ENCODE results near the gene ZNF646.

The ZNF646 gene

GRCh38 chr16:31080756-31081419, 6.7 kb downstream of the ZNF646 start:
- Histone ChIP-seq H3K4me2 (ENCODE audit: low read depth, low read length, poor library complexity, severe bottlenecking) (no peak overlapping the region), H3K36me3 (ENCODE audit: low read length) (no peaks in the 10 kb centered on the region)

GRCh38 chr16:31081428-31082351, 7.5 kb downstream of the ZNF646 start:
- no peak for TF ChIP-seq CTCF (IDR thresholded peaks at IDR 0.05; ENCODE audit: insufficient read depth, low read length, poor library complexity, severe bottlenecking)
- no peak for TF ChIP-seq EZH2phosphoT487 (conservative IDR thresholded peaks at IDR 0.05; ENCODE audit: low read length)
- H3K79me2 ChIP-seq (ENCODE audit: insufficient read depth, low read length), result peaks cover 4% of the 10 kb centered on the region; the same call in 1 of the 2 replicates
- no peaks in the 10 kb centered on the region for H3K36me3 ChIP-seq (ENCODE audit: low read length)
- no peaks in the 10 kb centered on the region for H4K20me1 ChIP-seq (ENCODE audit: low read depth, low read length)
- H3K27ac ChIP-seq (ENCODE audit: low read depth, low read length), result no peak overlapping the region
- H3K4me2 ChIP-seq (ENCODE audit: low read depth, low read length, poor library complexity, severe bottlenecking), result no peak overlapping the region
- no peaks in the 10 kb centered on the region for H3F3A ChIP-seq (ENCODE audit: insufficient read depth)
- H3K27me3 ChIP-seq (ENCODE audit: low read length), result no peaks in the 10 kb centered on the region
- H3K4me3 ChIP-seq (ENCODE audit: insufficient read depth, low read length, poor library complexity, severe bottlenecking), result no peak overlapping the region
- no peak overlapping the region for H3K9ac ChIP-seq (ENCODE audit: low read length)
- H3K9me3 ChIP-seq (ENCODE audit: insufficient read depth, low read length), result no peaks in the 10 kb centered on the region
- no peak overlapping the region for H2AFZ ChIP-seq (ENCODE audit: low read depth, low read length, severe bottlenecking)
- H3K9me2 ChIP-seq (replicated peaks; ENCODE audit: insufficient read depth, low read length), result no peaks in the 10 kb centered on the region

More at GRCh38 chr16:31080756-31081419, 6.7 kb downstream of the ZNF646 start:
- Histone ChIP-seq H3K4me3 (ENCODE audit: insufficient read depth, low read length, poor library complexity, severe bottlenecking) (no peak overlapping the region), H2AFZ (ENCODE audit: low read depth, low read length, severe bottlenecking) (no peak overlapping the region), H3K79me2 (ENCODE audit: insufficient read depth, low read length) (peaks cover 12% of the 10 kb centered on the region), H3K9me3 (ENCODE audit: insufficient read depth, low read length) (no peaks in the 10 kb centered on the region), H4K20me1 (ENCODE audit: low read depth, low read length) (no peaks in the 10 kb centered on the region), H3K9me2 (replicated peaks; ENCODE audit: insufficient read depth, low read length) (no peaks in the 10 kb centered on the region), H3K27me3 (ENCODE audit: low read length) (no peaks in the 10 kb centered on the region), H3K9ac (ENCODE audit: low read length) (no peak overlapping the region), H3F3A (ENCODE audit: insufficient read depth) (no peaks in the 10 kb centered on the region), H3K27ac (ENCODE audit: low read depth, low read length) (no peak overlapping the region)
- no peak for TF ChIP-seq CTCF (IDR thresholded peaks at IDR 0.05; ENCODE audit: insufficient read depth, low read length, poor library complexity, severe bottlenecking)
- no peak for TF ChIP-seq EZH2phosphoT487 (conservative IDR thresholded peaks at IDR 0.05; ENCODE audit: low read length)

- Histone ChIP-seq H3K9me3 (ENCODE audit: insufficient read depth, low read length) (no peaks in the 10 kb centered on the region), H3K9me2 (replicated peaks; ENCODE audit: insufficient read depth, low read length) (no peaks in the 10 kb centered on the region), H4K20me1 (ENCODE audit: low read depth, low read length) (no peaks in the 10 kb centered on the region), H3K4me2 (ENCODE audit: low read depth, low read length, poor library complexity, severe bottlenecking) (no peak overlapping the region), H3K36me3 (ENCODE audit: low read length) (no peaks in the 10 kb centered on the region), H3K9ac (ENCODE audit: low read length) (no peak overlapping the region), H2AFZ (ENCODE audit: low read depth, low read length, severe bottlenecking) (no peak overlapping the region), H3F3A (ENCODE audit: insufficient read depth) (no peaks in the 10 kb centered on the region), H3K79me2 (ENCODE audit: insufficient read depth, low read length) (no peaks in the 10 kb centered on the region; the same call in 1 of the 2 replicates), H3K27me3 (ENCODE audit: low read length) (no peaks in the 10 kb centered on the region), H3K27ac (ENCODE audit: low read depth, low read length) (no peak overlapping the region), H3K4me3 (ENCODE audit: insufficient read depth, low read length, poor library complexity, severe bottlenecking) (no peak overlapping the region)
- no peak for TF ChIP-seq CTCF (IDR thresholded peaks at IDR 0.05; ENCODE audit: insufficient read depth, low read length, poor library complexity, severe bottlenecking)
- no peak for TF ChIP-seq EZH2phosphoT487 (conservative IDR thresholded peaks at IDR 0.05; ENCODE audit: low read length)
These were observed 8.3 kb downstream of the ZNF646 start for GRCh38 chr16:31082368-31083045.

Measured in SU-DHL-6 (cell line).